Tibial artery (tissue), 4 donors: ENCODE results near the gene EID2B.
A peak's percentile ranks its signal among the peaks of the same experiment; 100 is the strongest.

Experiments
- DNase-seq, 2 donors: peaks; one replicate each; pipeline ENCODE4 v3.0.0-alpha.2; 2019
- H3K27ac ChIP-seq, 2 donors: fragments of 200-600 bp; sonication (generic) in 1 of 2; 1 replicate in 1 of 2; 2 replicates in 1 of 2; pipeline ENCODE4 v1.5.1; 2018 to 2019; ENCODE audit warnings: mild to moderate bottlenecking in 1 of 2
- H3K27me3 ChIP-seq, 2 donors: fragments of 200-600 bp; sonication (generic) in 1 of 2; one replicate each; pipeline versions ENCODE4 v1.5.1 to v1.6.0; 2016 to 2019
- H3K36me3 ChIP-seq, 3 donors: fragments of 200-600 bp; sonication (generic) in 2 of 3; one replicate each; pipeline ENCODE4 v1.5.1; 2016 to 2019; ENCODE audit warnings: mild to moderate bottlenecking in 2 of 3
- H3K4me1 ChIP-seq, 4 donors: fragments of 200-600 bp; sonication (generic) in 2 of 4; 1 replicate in 3 of 4; 2 replicates in 1 of 4; pipeline ENCODE4 v1.5.1; 2016 to 2019
- H3K4me3 ChIP-seq, 2 donors: fragments of 200-600 bp; sonication (generic) in 1 of 2; 1 replicate in 1 of 2; 2 replicates in 1 of 2; pipeline ENCODE4 v1.5.1; 2018 to 2019; ENCODE audit warnings: mild to moderate bottlenecking in 2 of 2
- H3K9me3 ChIP-seq, 3 donors: fragments of 200-600 bp; sonication (generic) in 1 of 3; one replicate each; pipeline ENCODE4 v1.5.1; 2016 to 2019
- CTCF ChIP-seq, 2 experiments: fragments of 200-600 bp in 1 of 2; fragments of 450-650 bp in 1 of 2; IDR thresholded peaks; one replicate each; pipeline ENCODE4 v1.5.1; 2017 to 2019; ENCODE audit warnings: antibody characterized with exemption in 2 of 2, mild to moderate bottlenecking in 1 of 2, moderate library complexity in 1 of 2
- intact Hi-C: fragments of 100-400 bp; cut with DNase I; formaldehyde crosslinking; loops from one replicate; pipeline ENCODE4 v1.15.0; 2023; ENCODE audit warnings: low total_unique reads

The EID2B gene

GRCh38 chr19:39514840-39515550 lies 17.7 kb downstream of the EID2B start, which contains the start of gene SELENOV:
SELENOV (plus strand) TSS chr19:39515139; CDS start chr19:39515213, 74 bp downstream.
- Histone ChIP-seq H3K27ac (no peak within 1 kb of the TSS), H3K9me3 (no peaks in the 10 kb centered on the region), H3K4me3 (peak within 1 kb of the TSS in 1 of 2 donors; percentile 38), H3K4me1 (peaks cover 4 to 17% (median 14%) of the 10 kb centered on the region in 4 donors), H3K27me3 (peaks cover 4 to 73% of the 10 kb centered on the region in 2 donors), H3K36me3 (no peaks in the 10 kb centered on the region)
- intact Hi-C loops, result no loop called here
- TF ChIP-seq CTCF (IDR thresholded peaks at IDR 0.05), result no peak
- DNase-seq, result no peak

- Histone ChIP-seq H3K4me1 (peaks cover 4 to 17% (median 14%) of the 10 kb centered on the region in 4 donors), H3K4me3 (no peak overlapping the region), H3K9me3 (no peaks in the 10 kb centered on the region), H3K27ac (no peak overlapping the region), H3K36me3 (no peaks in the 10 kb centered on the region), H3K27me3 (peaks cover 4 to 81% of the 10 kb centered on the region in 2 donors)
- TF ChIP-seq CTCF (IDR thresholded peaks at IDR 0.05), result no peak
- no peak for DNase-seq
- intact Hi-C loops, result no loop called here
Observed at GRCh38 chr19:39512988-39513387, 19.7 kb downstream of the EID2B start.

GRCh38 chr19:39509233-39509632 lies 23.4 kb downstream of the EID2B start:
- no peaks in the 10 kb centered on the region for H3K9me3 ChIP-seq
- H3K4me1 ChIP-seq, result peaks cover 0 to 12% (median 5%) of the 10 kb centered on the region in 4 donors
- H3K4me3 ChIP-seq, result no peak overlapping the region
- peaks cover 3 to 84% of the 10 kb centered on the region in 2 donors for H3K27me3 ChIP-seq
- H3K36me3 ChIP-seq, result no peaks in the 10 kb centered on the region
- no peak for DNase-seq
- no peak for TF ChIP-seq CTCF (IDR thresholded peaks at IDR 0.05)
- intact Hi-C loops, result no loop called here
- H3K27ac ChIP-seq, result no peak overlapping the region

- no peaks in the 10 kb centered on the region for H3K9me3 ChIP-seq
- H3K27me3 ChIP-seq, result peaks cover 3 to 84% of the 10 kb centered on the region in 2 donors
- H3K36me3 ChIP-seq, result no peaks in the 10 kb centered on the region
- H3K4me3 ChIP-seq, result no peak overlapping the region
- no peak for TF ChIP-seq CTCF (IDR thresholded peaks at IDR 0.05)
- no peak for DNase-seq
- no peak overlapping the region for H3K27ac ChIP-seq
- intact Hi-C loops, result no loop called here
- H3K4me1 ChIP-seq, result peaks cover 0 to 12% (median 5%) of the 10 kb centered on the region in 4 donors
Observed at GRCh38 chr19:39508629-39509028, 24.0 kb downstream of the EID2B start.

GRCh38 chr19:39507715-39508364 lies 24.8 kb downstream of the EID2B start:
- no peak overlapping the region for H3K27ac ChIP-seq
- no peaks in the 10 kb centered on the region for H3K36me3 ChIP-seq
- H3K4me1 ChIP-seq, result peaks cover 0 to 16% (median 5%) of the 10 kb centered on the region in 4 donors
- TF ChIP-seq CTCF (IDR thresholded peaks at IDR 0.05), result no peak
- no peaks in the 10 kb centered on the region for H3K9me3 ChIP-seq
- peak overlapping the region in 1 of 2 donors; percentile 45 for H3K4me3 ChIP-seq
- intact Hi-C loops, result no loop called here
- no peak for DNase-seq
- peaks cover 3 to 86% of the 10 kb centered on the region in 2 donors for H3K27me3 ChIP-seq
